Type B pancreatic cell (in vitro differentiated cells): ENCODE results near the gene TMEM229B. TPM values are rescaled to one million over a fixed set of nuclear protein-coding genes. Genes with fewer than 3 reads are reported as not detected.

Experiments used
- DNase-seq: peaks from one replicate; pipeline ENCODE4 v3.0.0; 2021; ENCODE audit warnings: mixed read lengths; ENCODE audit not compliant: unreplicated experiment; ENCODE audit errors: extremely low spot score
- H3K27ac Mint-ChIP-seq: 2 replicates; pipeline ENCODE4 v1.8.0; 2021; ENCODE audit warnings: mild to moderate bottlenecking, mixed read lengths
- H3K27me3 Mint-ChIP-seq: 2 replicates; pipeline ENCODE4 v1.8.0; 2021; ENCODE audit warnings: mixed read lengths
- H3K36me3 Mint-ChIP-seq: 2 replicates; pipeline ENCODE4 v1.8.0; 2021; ENCODE audit warnings: mixed read lengths
- H3K4me1 Mint-ChIP-seq: one replicate; pipeline ENCODE4 v1.8.0; 2021; ENCODE audit warnings: mixed read lengths; ENCODE audit not compliant: unreplicated experiment
- H3K4me3 Mint-ChIP-seq: 2 replicates; pipeline ENCODE4 v1.8.0; 2021; ENCODE audit warnings: mild to moderate bottlenecking, mixed read lengths
- H3K9me3 Mint-ChIP-seq: 2 replicates; pipeline ENCODE4 v1.8.0; 2021; ENCODE audit warnings: mixed read lengths
- microRNA-seq: library from miRNA; unstranded; fragments of <30 nt; microRNA quantifications from one replicate; pipeline ENCODE4, GENCODE V29; 2020
- total RNA-seq: library from RNA; stranded (reverse); gene quantifications from 2 replicates; pipeline ENCODE4 v1.2.1, GENCODE V29; 2021; ENCODE audit warnings: low replicate concordance
- TF ChIP-seq, protein P1 (sequence below): fragments of 200-600 bp; sonication (generic); conservative IDR thresholded peaks from 2 replicates; pipeline ENCODE4 v1.5.0; 2021; ENCODE audit warnings: antibody characterized with exemption, mild to moderate bottlenecking

TMEM229B gene
- total RNA-seq, 1 donor from 2014 or later = 2.1 TPM

DNA sequence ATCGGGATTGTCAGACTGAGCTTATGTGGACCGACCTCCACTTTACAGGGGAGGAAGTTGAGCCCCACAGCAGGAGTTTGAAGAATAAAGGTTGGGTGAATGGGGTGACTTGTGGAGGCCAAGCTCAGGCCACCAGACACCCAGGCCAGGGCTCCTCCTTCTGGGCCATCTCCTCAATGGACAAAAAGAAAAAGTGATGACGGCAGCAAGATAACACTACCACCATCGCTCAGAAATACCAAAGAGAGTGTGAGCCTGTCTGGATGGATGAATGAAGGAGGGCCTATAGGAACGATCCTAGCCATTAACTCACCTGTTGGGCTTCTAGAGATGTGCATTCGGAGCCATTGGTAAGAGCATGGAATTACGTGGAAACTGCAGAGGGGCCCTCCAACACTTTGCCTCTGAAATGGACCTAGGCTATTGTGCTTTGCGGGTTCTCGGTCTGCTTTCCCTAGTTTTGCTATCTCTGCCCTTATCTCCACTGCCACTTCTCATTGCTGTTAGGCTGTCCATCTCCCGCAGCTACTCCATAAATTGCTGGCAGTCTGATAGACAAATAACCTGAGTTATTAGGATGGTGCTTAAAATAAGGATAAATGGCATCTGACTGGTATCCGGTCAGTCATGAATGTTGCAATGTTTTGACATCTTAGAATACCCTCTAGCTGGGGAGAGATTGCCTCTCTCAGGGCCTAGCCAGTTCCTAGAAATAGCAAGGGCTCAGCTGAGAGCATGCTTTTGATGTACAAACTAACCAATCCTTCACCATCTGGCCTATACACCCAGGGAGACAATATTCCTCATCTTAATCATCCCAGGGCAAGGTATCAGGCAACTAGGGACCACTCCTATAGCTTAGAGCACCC lies 66.9 kb downstream of the TMEM229B start:
- no peak for DNase-seq
- TF ChIP-seq, protein P1, sequence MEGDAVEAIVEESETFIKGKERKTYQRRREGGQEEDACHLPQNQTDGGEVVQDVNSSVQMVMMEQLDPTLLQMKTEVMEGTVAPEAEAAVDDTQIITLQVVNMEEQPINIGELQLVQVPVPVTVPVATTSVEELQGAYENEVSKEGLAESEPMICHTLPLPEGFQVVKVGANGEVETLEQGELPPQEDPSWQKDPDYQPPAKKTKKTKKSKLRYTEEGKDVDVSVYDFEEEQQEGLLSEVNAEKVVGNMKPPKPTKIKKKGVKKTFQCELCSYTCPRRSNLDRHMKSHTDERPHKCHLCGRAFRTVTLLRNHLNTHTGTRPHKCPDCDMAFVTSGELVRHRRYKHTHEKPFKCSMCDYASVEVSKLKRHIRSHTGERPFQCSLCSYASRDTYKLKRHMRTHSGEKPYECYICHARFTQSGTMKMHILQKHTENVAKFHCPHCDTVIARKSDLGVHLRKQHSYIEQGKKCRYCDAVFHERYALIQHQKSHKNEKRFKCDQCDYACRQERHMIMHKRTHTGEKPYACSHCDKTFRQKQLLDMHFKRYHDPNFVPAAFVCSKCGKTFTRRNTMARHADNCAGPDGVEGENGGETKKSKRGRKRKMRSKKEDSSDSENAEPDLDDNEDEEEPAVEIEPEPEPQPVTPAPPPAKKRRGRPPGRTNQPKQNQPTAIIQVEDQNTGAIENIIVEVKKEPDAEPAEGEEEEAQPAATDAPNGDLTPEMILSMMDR = no peak
- Mint-ChIP-seq H3K9me3 (no peaks in the 10 kb centered on the region), H3K36me3 (no peaks in the 10 kb centered on the region), H3K4me3 (no peak overlapping the region), H3K27ac (no peak overlapping the region), H3K27me3 (no peaks in the 10 kb centered on the region), H3K4me1 (no peaks in the 10 kb centered on the region)

Small RNAs within 50 kb of the gene (microRNA-seq; reads per million reads assigned to microRNA genes)
- not detected for gene MIR5694

Other genes starting within 250 kb of the TMEM229B start
- gene PALS1, start 247.3 kb downstream of the TMEM229B start, total RNA-seq = 25.8 and 26.1 TPM in 2 replicates
- 52.8 and 60.1 TPM in 2 replicates for gene ATP6V1D, start 128.9 kb downstream of the TMEM229B start, total RNA-seq
- gene EIF2S1, start 128.4 kb downstream of the TMEM229B start, total RNA-seq = 88.1 and 99.1 TPM in 2 replicates
- 1.2 TPM in 1 of 2 replicates, not detected in the other for gene PLEK2, start 76.6 kb downstream of the TMEM229B start, total RNA-seq
- gene PLEKHH1, start 44.6 kb upstream of the TMEM229B start, total RNA-seq = 25.3 and 40.0 TPM in 2 replicates
- 19.0 and 20.3 TPM in 2 replicates for gene PIGH, start 111.5 kb upstream of the TMEM229B start, total RNA-seq
- 11.5 and 18.2 TPM in 2 replicates for gene ARG2, start 131.2 kb upstream of the TMEM229B start, total RNA-seq
- gene VTI1B, start 185.9 kb upstream of the TMEM229B start, total RNA-seq = 92.0 and 93.3 TPM in 2 replicates
- gene RDH11, start 207.0 kb upstream of the TMEM229B start, total RNA-seq = 63.8 and 66.5 TPM in 2 replicates
- gene RDH12, start 213.2 kb upstream of the TMEM229B start, total RNA-seq = 2.6 and 3.3 TPM in 2 replicates